PC-3 (cell line): Measurements from ENCODE around the gene HOXD10. TPM values are rescaled to one million over a fixed set of nuclear protein-coding genes. Genes with fewer than 3 reads are reported as not detected.

ENCODE experiments used
- ATAC-seq: fragments of 200-7000 bp; cut with Tn5 transposase; 2 replicates; pipeline ENCODE4 v1.9.1; 2020; ENCODE audit warnings: mild to moderate bottlenecking, moderate library complexity
- BruUV-seq: library from RNA; stranded (reverse); fragments of 400-500 nt; replicated peaks from 2 replicates; lab custom pipeline; 2021; lab: Mats Ljungman, UMichigan
- CTCF ChIA-PET: fragments of 300-600 bp; sonication (Branson Sonifier 250); formaldehyde crosslinking; loops from one replicate; lab custom pipeline; 2022; ENCODE audit warnings: antibody characterized with exemption; lab: Charles Lee
- POLR2A ChIA-PET: fragments of 300-600 bp; sonication (Branson Sonifier 250); formaldehyde crosslinking; loops from one replicate; lab custom pipeline; 2022; ENCODE audit warnings: antibody characterized with exemption; ENCODE audit not compliant: unreplicated experiment; lab: Charles Lee
- DNase-seq: peaks from one replicate; pipeline ENCODE4 v3.0.0-alpha.2; 2015
- H2AFZ ChIP-seq: fragments of 300-600 bp; sonication (generic); 2 replicates; pipeline ENCODE4 v1.6.0; 2016; ENCODE audit warnings: antibody characterized with exemption, low read length
- H3F3A ChIP-seq: fragments of 300-600 bp; sonication (generic); one replicate; pipeline ENCODE4 v1.6.0; 2017; ENCODE audit warnings: antibody characterized with exemption, low read length, control low read depth, mild to moderate bottlenecking; ENCODE audit not compliant: unreplicated experiment
- H3K27ac ChIP-seq: fragments of 300-600 bp; sonication (generic); 2 replicates; pipeline ENCODE4 v1.5.1; 2016; ENCODE audit warnings: mild to moderate bottlenecking, low read length
- H3K27me3 ChIP-seq: fragments of 300-600 bp; sonication (generic); 2 replicates; pipeline ENCODE4 v1.6.1; 2016; ENCODE audit warnings: low read length, mixed read lengths
- H3K36me3 ChIP-seq: fragments of 300-600 bp; sonication (generic); 2 replicates; pipeline ENCODE4 v1.6.1; 2016; ENCODE audit warnings: low read depth, mixed run types, low read length, mixed read lengths
- H3K4me1 ChIP-seq: fragments of 300-600 bp; sonication (generic); 2 replicates; pipeline ENCODE4 v1.5.1; 2016; ENCODE audit warnings: low read length; ENCODE audit not compliant: insufficient read depth
- H3K4me2 ChIP-seq: fragments of 300-600 bp; sonication (generic); 2 replicates; pipeline ENCODE4 v1.6.0; 2016; ENCODE audit warnings: low read length
- H3K4me3 ChIP-seq: fragments of 300-600 bp; sonication (generic); 2 replicates; pipeline ENCODE4 v1.5.1; 2016; ENCODE audit warnings: mild to moderate bottlenecking, low read length, mixed read lengths
- H3K79me2 ChIP-seq: fragments of 300-600 bp; sonication (generic); 2 replicates; pipeline ENCODE4 v1.6.1; 2017; ENCODE audit warnings: low read length, mixed read lengths
- H3K9ac ChIP-seq: fragments of 300-600 bp; sonication (generic); 2 replicates; pipeline ENCODE4 v1.6.0; 2016; ENCODE audit warnings: mild to moderate bottlenecking, low read length
- H3K9me2 ChIP-seq: fragments of 300-600 bp; sonication (generic); replicated peaks from 2 replicates; pipeline ENCODE4 v1.6.1; 2016; ENCODE audit warnings: mixed run types, low read length, mixed read lengths
- H3K9me3 ChIP-seq: fragments of 300-600 bp; sonication (generic); 2 replicates; pipeline ENCODE4 v1.6.1; 2016; ENCODE audit warnings: low read length, mixed read lengths
- H4K20me1 ChIP-seq: fragments of 300-600 bp; sonication (generic); 2 replicates; pipeline ENCODE4 v1.6.1; 2016; ENCODE audit warnings: low read length, mixed read lengths
- CTCF ChIP-seq: fragments of 300-600 bp; sonication (generic); conservative IDR thresholded peaks from 2 replicates; pipeline ENCODE4 v1.5.1; 2017; ENCODE audit warnings: antibody characterized with exemption, low read depth, mild to moderate bottlenecking, low read length
- EZH2 ChIP-seq: fragments of 300-600 bp; sonication (generic); IDR thresholded peaks from one replicate; pipeline ENCODE4 v1.6.1; 2017; ENCODE audit warnings: antibody characterized with exemption, mild to moderate bottlenecking, low read length; ENCODE audit not compliant: unreplicated experiment
- EZH2phosphoT487 ChIP-seq: fragments of 300-600 bp; sonication (generic); IDR thresholded peaks from 2 replicates; pipeline ENCODE4 v1.6.1; 2018; ENCODE audit warnings: mild to moderate bottlenecking, antibody characterized with exemption, low read length, borderline replicate concordance
- intact Hi-C: fragments of 100-400 bp; cut with micrococcal nuclease; formaldehyde crosslinking; loops from 2 replicates; pipeline ENCODE4 v1.9.0; 2023
- total RNA-seq: library from RNA; depleted of rRNA; stranded (reverse); fragments of >200 nt; gene quantifications from 2 replicates; pipeline ENCODE4 v1.2.3, GENCODE V29; 2014

Gene HOXD10
- total RNA-seq, 1 experiment from 2014 or later, result not detected

- no peak for ATAC-seq
- POLR2A ChIA-PET, result no interaction called here
Observed at GRCh38 chr2:176124947-176125771, 8.6 kb downstream of the HOXD10 start.

GRCh38 chr2:176125772-176126054, 9.1 kb downstream of the HOXD10 start:
- ATAC-seq (no peak), DNase-seq (no peak)
- H3K9ac ChIP-seq, result no peak overlapping the region
- no peaks in the 10 kb centered on the region for H3K79me2 ChIP-seq
- no peaks in the 10 kb centered on the region for H3K27me3 ChIP-seq
- no peaks in the 10 kb centered on the region for H3K9me2 ChIP-seq
- TF ChIP-seq EZH2phosphoT487, result no peak
- TF ChIP-seq CTCF, result no peak
- no peak for TF ChIP-seq EZH2
- intact Hi-C loops, result loop anchor here (2.0 kb wide), 1 partner anchor 513 kb away; no protein-coding TSS in a partner anchor
- H3F3A ChIP-seq, result no peaks in the 10 kb centered on the region
- BruUV-seq, result no TSS peak
- H2AFZ ChIP-seq, result no peak overlapping the region
- CTCF ChIA-PET, result interaction anchor here (0.5 kb wide), 1 partner anchor 526 kb away, joined by 3 read pairs; no protein-coding TSS in a partner anchor
- no peaks in the 10 kb centered on the region for H3K9me3 ChIP-seq
- no peak overlapping the region for H3K4me2 ChIP-seq
- POLR2A ChIA-PET, result no interaction called here
- no peaks in the 10 kb centered on the region for H3K4me1 ChIP-seq
- no peak overlapping the region for H3K4me3 ChIP-seq
- H3K36me3 ChIP-seq, result no peaks in the 10 kb centered on the region; the same call in 1 of the 2 replicates
- no peak overlapping the region for H3K27ac ChIP-seq
- no peaks in the 10 kb centered on the region for H4K20me1 ChIP-seq

More at GRCh38 chr2:176124947-176125771, 8.6 kb downstream of the HOXD10 start:
- no peaks in the 10 kb centered on the region for H4K20me1 ChIP-seq
- CTCF ChIA-PET, result interaction anchor here (0.5 to 0.6 kb wide), 2 partner anchors 395 to 527 kb away, joined by 3 read pairs; no protein-coding TSS in a partner anchor
- no peak for TF ChIP-seq CTCF
- no peak for TF ChIP-seq EZH2
- no peak for TF ChIP-seq EZH2phosphoT487
- no TSS peak for BruUV-seq
- no peak overlapping the region for H3K9ac ChIP-seq
- H3K4me1 ChIP-seq, result no peaks in the 10 kb centered on the region
- no peak overlapping the region for H3K4me3 ChIP-seq
- no peaks in the 10 kb centered on the region for H3K9me2 ChIP-seq
- intact Hi-C loops, result no loop called here
- no peaks in the 10 kb centered on the region for H3K9me3 ChIP-seq
- H3K27me3 ChIP-seq, result no peaks in the 10 kb centered on the region
- DNase-seq, result no peak
- H3K79me2 ChIP-seq, result no peaks in the 10 kb centered on the region
- no peaks in the 10 kb centered on the region; the same call in 1 of the 2 replicates for H3K36me3 ChIP-seq
- H2AFZ ChIP-seq, result no peak overlapping the region
- H3K4me2 ChIP-seq, result no peak overlapping the region
- no peak overlapping the region for H3K27ac ChIP-seq
- no peaks in the 10 kb centered on the region for H3F3A ChIP-seq
